Measurements from ENCODE around the gene RUSC1. TPM values are rescaled to one million over a fixed set of nuclear protein-coding genes. Genes with fewer than 3 reads are reported as not detected.

RUSC1 gene
- 37.3 and 37.4 TPM in 2 replicates for total RNA-seq
- long read RNA-seq, transcript RUSC1-203 (9 exons, 1,968 nt), result major isoform, 10 of 25 reads
- long read RNA-seq, partial matches to known transcripts, result 3 of 25 reads
- long read RNA-seq, other reads (novel, unspliced or antisense), result 7 of 25 reads

- no peaks in the 10 kb centered on the region for H3K27me3 Mint-ChIP-seq
- no peaks in the 10 kb centered on the region for H3K9me3 Mint-ChIP-seq (ENCODE audit: low read depth)
- peaks cover 8% of the 10 kb centered on the region for H3K36me3 Mint-ChIP-seq (ENCODE audit: insufficient read depth)
- H3K4me1 Mint-ChIP-seq (ENCODE audit: low read depth), result peaks cover 26% of the 10 kb centered on the region
- peak within 1 kb of the TSS; percentile 20 for H3K27ac Mint-ChIP-seq
- TF ChIP-seq CTCF (IDR thresholded peaks at IDR 0.05; ENCODE audit: unreplicated experiment), result no peak
- peak; percentile 35 for DNase-seq (ENCODE audit: low spot score, unreplicated experiment)
- H3K4me3 Mint-ChIP-seq (ENCODE audit: low read depth), result peak within 1 kb of the TSS; percentile 70
These were observed at the start of gene RUSC1 for GRCh38 chr1:155320661-155321617. TSS of gene RUSC1 (plus strand) at chr1:155320894. CDS start at chr1:155321774, 880 bp downstream.

GRCh38 chr1:155272466-155273342, 48.0 kb upstream of the RUSC1 start:
- peak overlapping the region; percentile 96 for H3K27ac Mint-ChIP-seq
- peaks cover 14% of the 10 kb centered on the region for H3K4me1 Mint-ChIP-seq (ENCODE audit: low read depth)
- H3K36me3 Mint-ChIP-seq (ENCODE audit: insufficient read depth), result peaks cover 21% of the 10 kb centered on the region
- H3K4me3 Mint-ChIP-seq (ENCODE audit: low read depth), result peak overlapping the region; percentile 99
- no peak for TF ChIP-seq CTCF (IDR thresholded peaks at IDR 0.05; ENCODE audit: unreplicated experiment)
- H3K9me3 Mint-ChIP-seq (ENCODE audit: low read depth), result no peaks in the 10 kb centered on the region
- no peak for DNase-seq (ENCODE audit: low spot score, unreplicated experiment)
- H3K27me3 Mint-ChIP-seq, result no peaks in the 10 kb centered on the region

- Mint-ChIP-seq H3K36me3 (ENCODE audit: insufficient read depth) (peaks cover 16% of the 10 kb centered on the region), H3K9me3 (ENCODE audit: low read depth) (no peaks in the 10 kb centered on the region), H3K4me3 (ENCODE audit: low read depth) (peak within 1 kb of the TSS; percentile 99), H3K4me1 (ENCODE audit: low read depth) (peaks cover 18% of the 10 kb centered on the region), H3K27ac (peak within 1 kb of the TSS; percentile 96), H3K27me3 (no peaks in the 10 kb centered on the region)
- no peak for TF ChIP-seq CTCF (IDR thresholded peaks at IDR 0.05; ENCODE audit: unreplicated experiment)
- peak; percentile 90 for DNase-seq (ENCODE audit: low spot score, unreplicated experiment)
These were observed 47.1 kb upstream of the RUSC1 start, which contains the start of gene CLK2 for GRCh38 chr1:155273343-155274245. TSS of gene CLK2 (minus strand) at chr1:155273504. CDS start at chr1:155270977, 2,527 bp downstream.

GRCh38 chr1:155277070-155277901, 43.4 kb upstream of the RUSC1 start, which contains the start of gene HCN3:
TSS of gene HCN3 (plus strand) at chr1:155277463. CDS start at chr1:155277591, 128 bp downstream.
- no peaks in the 10 kb centered on the region for H3K9me3 Mint-ChIP-seq (ENCODE audit: low read depth)
- H3K36me3 Mint-ChIP-seq (ENCODE audit: insufficient read depth), result peaks cover 3% of the 10 kb centered on the region
- TF ChIP-seq CTCF (IDR thresholded peaks at IDR 0.05; ENCODE audit: unreplicated experiment), result peak; percentile 77
- peak within 1 kb of the TSS; percentile 73 for H3K4me3 Mint-ChIP-seq (ENCODE audit: low read depth)
- H3K27me3 Mint-ChIP-seq, result no peaks in the 10 kb centered on the region
- H3K27ac Mint-ChIP-seq, result no peak within 1 kb of the TSS
- H3K4me1 Mint-ChIP-seq (ENCODE audit: low read depth), result peaks cover 15% of the 10 kb centered on the region
- peak; percentile 98 for DNase-seq (ENCODE audit: low spot score, unreplicated experiment)

All from progenitor cell of endocrine pancreas (in vitro differentiated cells).